Measurements from ENCODE around the gene SFTPA1. TPM values are rescaled to one million over a fixed set of nuclear protein-coding genes. Genes with fewer than 3 reads are reported as not detected.

Gene SFTPA1
- total and polyA plus RNA-seq, 2 experiments from 2014 or later, result not detected

Other genes starting within 250 kb of the SFTPA1 start
- 56.5 and 58.0 TPM in 2 replicates for gene ZCCHC24, start 165.3 kb upstream of the SFTPA1 start, total RNA-seq
- gene ZCCHC24, start 165.3 kb upstream of the SFTPA1 start, polyA plus RNA-seq, result 65.4 and 81.5 TPM in 2 replicates
- gene EIF5AL1, start 98.4 kb upstream of the SFTPA1 start, total RNA-seq, result 0.27 and 0.46 TPM in 2 replicates
- 1.5 and 1.9 TPM in 2 replicates for gene EIF5AL1, start 98.4 kb upstream of the SFTPA1 start, polyA plus RNA-seq
- 0.45 TPM in 1 of 2 replicates, not detected in the other for gene SFTPA2, start 50.5 kb upstream of the SFTPA1 start, total RNA-seq
- not detected in 2 replicates for gene SFTPA2, start 50.5 kb upstream of the SFTPA1 start, polyA plus RNA-seq
- gene NUTM2B, start 92.3 kb downstream of the SFTPA1 start, total RNA-seq, result 2.1 TPM in 2 replicates
- 0.15 TPM in 1 of 2 replicates, not detected in the other for gene NUTM2B, start 92.3 kb downstream of the SFTPA1 start, polyA plus RNA-seq
- 0.07 TPM in 1 of 2 replicates, not detected in the other for gene NUTM2E, start 215.8 kb downstream of the SFTPA1 start, total RNA-seq
- not detected in 2 replicates for gene NUTM2E, start 215.8 kb downstream of the SFTPA1 start, polyA plus RNA-seq

All from cardiac muscle cell (in vitro differentiated cells and primary cell).